ENCODE measurements around the gene RBBP7.

The RBBP7 gene

GRCh38 chrX:16856744-16857143 lies 13.4 kb downstream of the RBBP7 start:
- no peak for DNase-seq

- DNase-seq = peak; percentile 42
Observed at GRCh38 chrX:16856076-16856404, 14.1 kb downstream of the RBBP7 start.

DNA sequence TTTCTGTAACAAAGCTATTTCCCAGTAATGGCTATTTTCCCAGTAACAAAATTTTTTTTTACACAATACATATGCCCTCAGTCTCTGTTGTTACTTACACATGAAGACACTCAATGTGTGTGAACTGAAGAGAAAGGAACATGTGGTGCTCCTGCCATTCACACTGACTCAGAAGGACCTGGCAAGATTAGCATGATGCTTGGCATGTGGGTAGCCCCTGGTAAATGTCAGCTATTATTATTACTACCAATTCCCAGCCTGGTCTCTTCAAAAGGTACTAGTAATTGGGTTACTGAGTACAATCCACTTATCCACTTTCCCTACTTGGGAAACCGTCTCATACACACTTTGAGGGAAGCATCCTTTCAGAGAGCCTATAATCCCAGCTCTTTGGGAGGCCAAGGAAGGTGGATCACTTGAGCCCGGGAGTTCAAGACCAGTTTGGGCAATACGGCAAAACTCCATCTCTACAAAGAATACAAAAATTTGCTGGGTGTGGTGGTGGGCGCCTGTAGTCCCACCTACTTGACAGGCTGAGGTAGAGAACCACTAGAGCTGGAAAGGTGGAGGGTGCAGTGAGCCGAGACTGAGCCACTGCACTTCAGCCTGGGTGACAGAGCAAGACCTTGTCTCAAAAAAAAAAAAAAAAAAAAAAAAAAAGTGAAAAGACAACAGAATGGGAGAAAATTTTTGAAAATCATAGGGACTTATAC lies 14.6 kb downstream of the RBBP7 start:
- DNase-seq = no peak

- no peak for DNase-seq
Observed at GRCh38 chrX:16853537-16853936, 16.6 kb downstream of the RBBP7 start.

GRCh38 chrX:16852617-16853179 lies 17.5 kb downstream of the RBBP7 start:
- no peak for DNase-seq

GRCh38 chrX:16851827-16852226 lies 18.3 kb downstream of the RBBP7 start:
- DNase-seq = no peak

GRCh38 chrX:16851421-16851820 lies 18.7 kb downstream of the RBBP7 start:
- DNase-seq = no peak

DNA sequence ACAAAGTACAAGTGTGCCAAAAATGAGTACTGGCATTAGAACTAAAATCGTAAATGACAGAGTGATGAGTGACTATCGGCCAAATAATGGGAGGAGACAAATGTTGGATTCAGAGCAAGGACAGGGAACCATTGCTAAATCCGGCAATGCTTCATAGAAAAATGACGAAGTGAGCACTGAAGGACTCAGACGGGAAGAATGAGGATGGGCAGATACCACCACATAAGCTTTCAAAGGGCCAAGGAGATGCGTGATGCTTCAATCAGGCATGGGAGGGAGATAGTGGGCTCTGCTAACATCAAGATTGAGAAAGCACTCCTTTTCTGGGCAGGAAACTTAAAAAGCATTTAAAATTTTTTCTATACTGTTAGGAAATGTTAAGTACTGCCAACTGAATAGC lies 21.6 kb downstream of the RBBP7 start:
- DNase-seq = no peak

DNA sequence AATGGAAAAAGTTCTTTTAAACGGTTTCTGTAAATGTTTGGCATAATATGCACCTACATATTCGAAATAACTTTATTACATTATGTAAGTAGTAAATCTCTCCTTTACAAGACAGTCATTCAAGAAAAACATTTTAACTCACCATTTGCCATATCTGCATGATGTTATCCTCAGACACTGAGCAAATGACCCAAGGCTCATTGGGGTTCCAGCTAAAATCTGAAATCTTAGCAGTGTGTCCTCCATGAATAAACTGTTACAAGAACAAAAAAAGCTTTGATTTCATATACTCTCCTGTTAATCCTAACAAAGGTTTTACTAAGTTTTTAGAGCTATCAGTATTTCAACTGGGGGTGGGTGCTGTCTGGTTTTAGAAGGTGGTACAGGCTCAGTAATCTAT lies 24.5 kb downstream of the RBBP7 start:
- no peak for DNase-seq

DNA sequence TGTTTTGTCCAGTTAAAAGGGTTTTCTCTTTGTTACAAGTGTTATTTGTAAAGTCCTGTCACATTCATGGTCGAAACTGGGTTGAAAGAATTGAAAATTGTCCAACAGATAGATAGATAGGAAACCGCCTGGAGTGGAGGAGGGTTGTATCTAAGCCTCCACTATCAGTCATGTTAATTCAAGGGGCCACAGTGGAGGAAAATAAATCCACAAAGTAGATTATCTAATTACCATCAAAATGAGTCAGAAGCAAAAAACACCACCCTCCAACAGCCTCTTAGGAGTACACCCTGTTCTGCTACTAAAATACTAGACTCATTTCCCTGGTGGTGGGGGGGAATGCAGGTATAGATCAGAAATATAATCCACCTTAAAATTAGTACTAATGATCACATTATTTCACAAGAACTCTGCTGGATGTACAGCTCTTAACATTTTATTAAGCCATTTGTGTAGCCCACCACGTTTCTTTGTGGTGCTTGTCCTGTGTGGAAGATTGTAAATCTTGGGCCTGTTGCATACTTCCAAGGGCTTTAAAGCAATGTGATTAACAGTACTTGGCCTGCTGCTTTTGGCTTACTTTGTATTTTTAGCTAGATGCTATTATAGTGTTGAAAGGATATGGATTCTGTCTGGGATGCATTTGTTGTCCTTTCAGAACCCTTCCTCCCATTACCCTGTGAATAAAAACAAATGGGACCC lies 26.8 kb downstream of the RBBP7 start:
- no peak for DNase-seq

DNA sequence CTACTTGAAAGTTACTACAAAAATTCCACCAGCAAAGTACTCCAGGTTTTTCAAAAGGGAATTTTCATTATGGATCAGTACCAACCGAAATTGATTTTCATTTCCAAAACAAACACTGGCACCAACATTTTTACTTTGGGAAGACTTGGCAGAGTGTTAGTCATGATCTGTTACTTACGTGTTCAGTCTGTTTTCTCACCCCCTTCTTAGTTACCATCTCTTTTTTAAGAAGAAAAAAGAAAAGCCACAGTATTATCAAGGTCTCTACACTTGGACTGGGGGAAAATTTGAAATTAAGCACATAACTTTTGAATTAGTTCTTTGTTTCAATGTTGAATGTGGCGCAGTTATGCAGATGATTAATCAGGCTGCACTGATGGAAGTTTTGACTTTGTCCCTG lies 27.5 kb downstream of the RBBP7 start:
- DNase-seq = no peak

DNA sequence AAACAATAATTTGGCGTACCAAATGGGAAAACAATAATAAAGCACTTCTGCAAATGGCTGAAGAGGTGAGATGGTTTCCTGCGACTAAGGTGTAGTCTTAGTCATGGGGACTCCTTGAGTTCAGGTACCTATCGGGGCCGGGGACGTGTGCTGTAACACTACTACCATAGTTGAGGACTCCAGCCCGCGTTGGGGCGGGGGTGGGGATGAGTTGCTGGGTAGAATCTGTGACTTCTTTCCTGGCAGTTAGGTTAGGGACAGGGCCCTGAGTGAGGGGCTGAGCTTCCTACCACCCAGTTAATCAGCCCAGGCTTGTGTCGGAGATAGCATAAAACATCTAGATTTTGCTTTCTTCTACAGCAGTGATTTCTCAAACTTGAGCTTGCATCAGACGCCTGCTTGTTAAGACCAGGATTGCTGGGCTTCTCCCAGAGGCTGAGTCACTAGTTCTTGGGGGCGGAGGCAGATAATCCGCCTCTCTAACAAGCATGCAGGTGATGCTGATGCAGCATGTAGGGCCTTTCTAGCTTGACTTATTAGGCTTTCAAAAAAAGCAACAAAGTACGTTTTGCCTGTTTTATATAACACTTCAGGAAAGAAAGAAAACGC lies 30.2 kb downstream of the RBBP7 start:
- peak; percentile 9 for DNase-seq

DNA sequence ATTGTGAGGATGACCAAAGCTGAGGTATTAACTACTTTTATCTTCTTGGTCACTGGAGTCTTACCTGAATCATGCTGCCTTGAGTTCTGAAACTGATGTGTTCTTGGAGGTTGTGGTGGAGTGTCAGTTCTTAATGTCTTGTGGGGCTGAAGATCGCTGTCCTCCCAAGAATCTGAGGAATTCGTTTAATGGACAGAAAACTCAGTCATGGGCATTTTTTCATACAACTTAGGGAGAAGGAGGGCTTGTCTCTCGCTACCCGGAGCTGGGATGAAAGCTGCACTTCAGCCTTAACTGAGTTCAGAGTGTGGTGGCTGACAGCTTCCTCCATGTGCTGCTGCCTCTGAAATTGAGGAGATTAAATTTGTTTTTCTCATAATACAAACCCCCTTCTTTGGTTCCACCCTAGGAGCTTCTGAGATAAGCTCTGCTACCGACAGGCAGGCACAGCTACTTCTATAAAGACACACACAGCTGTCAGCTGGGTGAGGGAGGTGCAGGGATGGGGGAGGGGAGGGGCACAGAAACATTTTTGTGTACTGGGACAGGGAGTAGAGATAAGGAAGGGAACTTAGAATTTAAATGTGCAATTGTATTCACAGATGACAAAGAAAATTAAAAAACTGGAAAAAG lies 30.8 kb downstream of the RBBP7 start:
- no peak for DNase-seq

DNA sequence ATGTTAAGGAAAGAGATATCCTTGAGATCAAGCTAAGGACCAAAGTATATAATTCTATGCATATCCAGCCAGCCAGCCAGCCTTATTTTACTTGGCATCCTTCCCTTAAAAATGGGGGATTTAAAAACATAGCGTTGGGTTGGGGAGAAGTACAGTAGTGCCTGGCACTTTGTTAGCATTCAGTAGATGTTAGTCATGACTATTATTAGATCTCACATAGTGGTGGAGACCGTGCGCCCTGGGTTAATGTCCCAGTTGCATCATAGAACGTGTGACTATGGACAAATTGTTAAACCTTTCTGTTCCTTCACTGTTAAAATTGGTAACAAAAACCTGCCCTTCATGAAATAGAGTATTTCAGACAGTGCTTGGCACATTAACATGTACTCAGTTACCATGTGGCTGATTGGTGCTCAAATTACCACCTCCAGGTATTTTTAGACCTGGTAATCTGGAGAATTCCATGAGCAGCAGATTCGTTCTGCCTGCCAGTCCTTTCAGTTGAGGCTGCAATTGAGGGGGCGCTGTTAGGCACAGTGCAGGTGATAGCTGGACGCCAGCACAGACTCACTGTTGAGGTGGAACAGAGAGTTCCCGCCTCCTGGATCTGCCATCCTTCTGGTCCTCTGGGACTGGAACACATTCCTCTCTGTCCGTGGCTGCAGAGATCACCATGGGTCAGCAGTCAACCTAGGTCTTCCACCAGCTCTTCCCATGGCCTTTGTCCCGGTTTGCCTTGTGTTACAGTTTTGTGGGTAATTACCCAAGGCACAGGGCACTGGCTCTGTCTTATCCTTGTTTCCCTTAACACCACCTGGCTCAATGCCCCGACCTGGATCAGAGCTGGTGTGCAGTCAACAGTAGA lies 31.7 kb downstream of the RBBP7 start:
- DNase-seq = peak; percentile 6

GRCh38 chrX:16836371-16836770 lies 33.8 kb downstream of the RBBP7 start:
- DNase-seq = peak; percentile 18

DNA sequence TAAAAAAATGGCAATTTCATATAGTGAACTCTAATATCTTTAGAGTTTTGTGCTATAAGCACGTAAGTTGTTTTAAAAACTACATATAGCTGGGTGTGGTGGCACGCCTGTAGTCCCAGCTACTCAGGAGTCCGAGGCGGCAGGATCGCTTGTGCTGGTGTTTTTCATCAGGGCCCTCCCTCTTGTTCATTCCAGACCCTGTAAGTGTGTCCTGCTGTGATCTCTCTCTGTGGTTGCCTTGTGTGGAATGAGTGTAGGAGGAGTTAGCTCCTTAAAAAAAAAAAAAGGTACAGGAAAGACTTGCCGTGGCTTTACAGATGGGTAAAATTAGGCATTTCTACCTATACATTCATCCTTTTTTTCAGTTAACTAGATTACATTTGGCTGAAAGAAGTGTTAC lies 35.4 kb downstream of the RBBP7 start:
- no peak for DNase-seq

DNA sequence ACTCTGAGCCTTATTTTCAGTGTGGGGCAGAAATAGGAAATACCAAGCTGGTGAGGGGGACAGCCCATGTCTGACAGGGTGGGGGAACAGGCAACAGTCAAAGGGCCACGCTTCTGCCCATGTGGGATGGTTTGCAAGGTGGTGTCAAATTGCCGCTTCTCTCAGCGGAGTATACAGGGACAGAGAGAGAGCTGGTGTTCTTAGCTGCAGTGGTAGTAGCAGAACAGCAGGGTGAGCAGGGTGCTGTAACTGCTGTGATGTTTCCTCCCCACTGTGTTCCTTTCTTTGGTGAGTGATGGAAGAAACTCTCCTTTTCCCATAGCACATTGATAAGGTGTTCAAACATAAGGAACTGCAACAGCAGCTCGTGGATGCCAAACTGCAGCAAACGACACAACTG lies 37.9 kb downstream of the RBBP7 start:
- no peak for DNase-seq

- DNase-seq = peak; percentile 10
Observed at GRCh38 chrX:16828124-16828908, 41.8 kb downstream of the RBBP7 start.

DNA sequence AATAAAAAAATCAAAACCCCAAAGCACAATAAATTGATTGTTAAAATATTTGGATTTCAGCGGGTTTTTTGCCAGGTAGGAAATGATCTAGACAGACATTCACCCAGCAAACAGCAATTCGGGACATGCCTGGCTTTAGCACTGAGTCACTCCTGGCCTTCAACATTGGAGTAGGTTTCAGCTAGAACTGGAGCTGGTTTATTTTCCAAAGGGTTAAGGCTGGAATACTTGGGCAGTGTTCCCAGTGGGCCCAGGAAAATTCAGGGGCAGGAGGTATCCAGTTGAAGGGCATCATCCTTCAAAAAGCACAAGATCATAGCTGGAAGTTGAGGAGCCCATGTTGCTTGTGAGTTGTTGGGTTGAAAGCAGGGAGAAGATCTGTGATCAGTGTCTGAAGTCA lies 42.9 kb downstream of the RBBP7 start:
- no peak for DNase-seq

DNA sequence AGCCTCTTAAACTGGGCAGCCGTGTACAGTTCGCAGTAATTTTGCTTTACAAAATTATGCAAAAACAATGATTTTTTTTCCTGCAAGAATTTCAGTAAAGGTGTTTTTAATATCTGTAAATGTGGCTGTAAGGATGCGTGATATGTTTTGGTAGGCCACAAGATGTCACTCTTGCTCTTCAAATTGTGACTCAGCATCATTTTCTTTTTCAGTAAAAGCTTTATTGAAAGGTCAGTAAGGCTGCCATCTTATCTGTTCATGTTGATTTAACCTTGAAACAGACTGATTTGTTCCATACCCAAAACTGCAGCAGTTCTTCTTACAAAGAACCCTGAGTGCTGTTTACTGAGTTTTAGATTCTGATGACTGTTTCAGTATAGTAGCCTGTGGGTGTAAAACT lies 44.0 kb downstream of the RBBP7 start:
- DNase-seq = peak; percentile 31

DNA sequence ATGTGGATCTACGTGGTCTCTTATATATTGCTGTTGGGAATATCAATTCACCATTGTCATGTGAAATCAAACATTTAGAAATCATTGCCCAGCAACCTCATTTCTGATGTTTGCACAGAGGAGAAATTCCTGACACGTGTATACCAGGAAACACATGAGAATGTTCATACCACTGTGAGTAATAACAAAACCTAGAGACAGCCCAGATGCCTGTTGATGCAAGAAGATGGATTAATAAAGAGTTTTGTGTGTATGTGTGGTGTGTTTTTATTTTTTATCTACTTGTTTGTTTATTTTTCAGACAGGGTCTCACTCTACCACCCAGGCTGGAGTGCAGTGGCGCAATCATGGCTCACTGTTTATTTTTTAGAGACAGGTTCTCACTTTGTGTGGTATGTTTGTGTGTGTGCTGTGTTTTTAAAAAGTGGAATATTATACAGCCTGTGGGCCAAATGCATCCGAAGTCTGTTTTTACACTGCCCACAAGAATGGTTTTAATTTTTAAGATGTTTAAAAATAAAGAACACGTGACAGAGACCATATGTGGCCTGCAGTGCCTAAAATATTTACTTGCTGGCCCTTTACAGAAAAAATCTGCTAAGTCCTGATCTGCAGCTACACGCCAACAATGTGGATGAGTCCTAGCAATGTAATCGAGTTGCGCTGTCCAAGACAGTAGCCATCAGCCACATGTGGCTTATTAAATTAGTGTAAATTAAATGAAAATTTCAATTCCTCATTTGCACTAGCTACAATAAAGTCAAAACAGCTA lies 44.7 kb downstream of the RBBP7 start:
- peak; percentile 5 for DNase-seq
